ENCODE data around the gene TDRD9. TPM values are rescaled to one million over a fixed set of nuclear protein-coding genes. Genes with fewer than 3 reads are reported as not detected.
"Not testable (repeated sequence)": the region's sequence is repeated elsewhere in the genome, so short reads cannot be mapped to it uniquely, and the experiment has no call there.

The TDRD9 gene
- total and polyA plus RNA-seq, 9 donors: 0.12 to 0.80 (median 0.40) TPM

DNA sequence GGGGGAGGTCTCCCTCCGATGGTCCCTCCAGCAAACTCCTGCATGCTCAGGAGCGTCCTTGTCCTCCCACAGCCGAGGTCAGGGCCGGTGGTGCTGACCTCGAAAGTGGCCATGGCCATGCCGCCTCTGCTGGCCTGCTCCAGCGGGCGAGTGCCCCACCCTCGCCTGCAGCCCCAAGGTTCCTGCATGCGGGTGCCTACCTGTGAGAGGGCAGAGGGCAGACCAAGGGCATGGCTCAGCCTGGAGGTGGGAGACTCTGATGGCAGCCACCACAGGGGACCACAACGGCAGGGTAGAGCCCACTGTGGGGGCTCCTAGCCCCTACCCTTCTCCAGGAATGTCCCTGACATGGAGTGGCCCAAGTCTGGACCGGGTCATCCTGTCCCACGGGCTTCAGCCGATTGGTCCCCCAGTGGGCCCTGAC is 42.7 kb upstream of the TDRD9 start:
- Histone ChIP-seq H3K9me3 (replicated peaks; ENCODE audit: control insufficient read depth, low read depth, low read length) (no peaks in the 10 kb centered on the region), H3K27ac (ENCODE audit: low read length) (no peak overlapping the region), H3K36me3 (ENCODE audit: control insufficient read depth, insufficient read depth, low read length) (no peaks in the 10 kb centered on the region), H3K4me1 (ENCODE audit: control insufficient read depth, insufficient read depth, low read length) (peaks cover 39% of the 10 kb centered on the region), H3K27me3 (ENCODE audit: control insufficient read depth, insufficient read depth, low read length) (peaks cover 2% of the 10 kb centered on the region), H3K4me3 (ENCODE audit: low read length) (no peak overlapping the region)
- WGBS (ENCODE audit: insufficient coverage): 87% methylated on average over 14 of the region's 14 CpGs
- no peak for DNase-seq

- H3K27ac ChIP-seq (ENCODE audit: low read length): no peak overlapping the region
- peaks cover 2% of the 10 kb centered on the region for H3K27me3 ChIP-seq (ENCODE audit: control insufficient read depth, insufficient read depth, low read length)
- H3K9me3 ChIP-seq (replicated peaks; ENCODE audit: control insufficient read depth, low read depth, low read length): no peaks in the 10 kb centered on the region
- H3K4me1 ChIP-seq (ENCODE audit: control insufficient read depth, insufficient read depth, low read length): peaks cover 29% of the 10 kb centered on the region
- 30% methylated on average over 18 of the region's 27 CpGs for WGBS (ENCODE audit: insufficient coverage)
- no peaks in the 10 kb centered on the region for H3K36me3 ChIP-seq (ENCODE audit: control insufficient read depth, insufficient read depth, low read length)
- no peak overlapping the region for H3K4me3 ChIP-seq (ENCODE audit: low read length)
- DNase-seq: no peak
These were observed 41.7 kb upstream of the TDRD9 start for GRCh38 chr14:103886304-103887169.

DNA sequence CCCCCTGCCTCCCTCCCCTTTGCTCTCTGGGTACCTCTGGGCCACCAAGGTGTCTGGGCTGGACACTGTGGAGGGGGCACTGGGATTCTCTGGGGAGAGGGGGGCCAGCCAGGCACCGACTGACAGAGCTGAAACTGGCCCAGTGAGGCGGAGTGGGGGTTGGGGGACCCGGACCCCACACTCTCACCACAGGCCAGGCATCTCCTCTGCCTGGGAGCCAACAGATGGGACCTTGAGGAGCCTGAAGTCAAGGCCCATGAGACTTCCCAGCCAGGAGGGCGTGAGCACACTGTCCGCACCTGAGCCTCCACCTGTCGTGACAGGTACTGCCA is 41.1 kb upstream of the TDRD9 start:
- Histone ChIP-seq H3K27me3 (ENCODE audit: control insufficient read depth, insufficient read depth, low read length) (peaks cover 2% of the 10 kb centered on the region), H3K9me3 (replicated peaks; ENCODE audit: control insufficient read depth, low read depth, low read length) (no peaks in the 10 kb centered on the region), H3K4me3 (ENCODE audit: low read length) (no peak overlapping the region), H3K27ac (ENCODE audit: low read length) (no peak overlapping the region), H3K4me1 (ENCODE audit: control insufficient read depth, insufficient read depth, low read length) (peaks cover 23% of the 10 kb centered on the region), H3K36me3 (ENCODE audit: control insufficient read depth, insufficient read depth, low read length) (no peaks in the 10 kb centered on the region)
- WGBS (ENCODE audit: insufficient coverage): 95% methylated on average over 4 of the region's 6 CpGs
- no peak for DNase-seq

DNA sequence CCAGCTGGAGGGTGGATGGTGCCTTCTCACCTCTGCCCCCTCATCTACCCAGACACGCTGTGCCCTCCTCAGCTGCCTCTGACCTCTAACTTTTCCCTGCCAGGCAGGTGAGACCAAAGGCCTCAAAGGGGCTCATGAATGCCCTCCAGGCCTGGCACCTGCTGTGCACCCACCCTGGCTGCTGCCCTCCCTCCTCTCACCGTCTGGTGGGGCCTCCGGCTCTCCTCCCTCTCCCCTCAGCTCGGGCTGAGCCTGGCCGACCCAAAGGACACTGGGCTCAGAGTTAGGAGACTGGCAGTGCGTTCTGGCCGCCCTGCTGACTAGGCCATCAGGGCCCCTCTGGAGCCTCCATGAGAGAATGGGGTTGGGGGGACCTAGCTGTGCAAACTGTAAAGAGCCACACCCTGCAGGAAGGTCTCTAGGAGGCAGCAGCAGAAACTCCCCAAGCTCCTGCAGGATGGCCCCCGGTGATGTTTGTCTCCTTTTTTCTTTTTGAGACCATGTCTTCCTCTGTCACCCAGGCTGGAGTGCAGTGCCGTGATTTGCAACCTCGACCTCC is 40.6 kb upstream of the TDRD9 start:
- WGBS (ENCODE audit: insufficient coverage): 85% methylated on average over 10 of the region's 10 CpGs
- no peak overlapping the region for H3K27ac ChIP-seq (ENCODE audit: low read length)
- no peak overlapping the region for H3K4me3 ChIP-seq (ENCODE audit: low read length)
- no peaks in the 10 kb centered on the region for H3K9me3 ChIP-seq (replicated peaks; ENCODE audit: control insufficient read depth, low read depth, low read length)
- H3K27me3 ChIP-seq (ENCODE audit: control insufficient read depth, insufficient read depth, low read length): peaks cover 2% of the 10 kb centered on the region
- no peak for DNase-seq
- no peaks in the 10 kb centered on the region for H3K36me3 ChIP-seq (ENCODE audit: control insufficient read depth, insufficient read depth, low read length)
- peaks cover 18% of the 10 kb centered on the region for H3K4me1 ChIP-seq (ENCODE audit: control insufficient read depth, insufficient read depth, low read length)

- peaks cover 13% of the 10 kb centered on the region for H3K4me1 ChIP-seq (ENCODE audit: control insufficient read depth, insufficient read depth, low read length)
- not testable (repeated sequence) for H3K4me3 ChIP-seq (ENCODE audit: low read length); H3K27me3 ChIP-seq (ENCODE audit: control insufficient read depth, insufficient read depth, low read length); H3K36me3 ChIP-seq (ENCODE audit: control insufficient read depth, insufficient read depth, low read length); H3K27ac ChIP-seq (ENCODE audit: low read length); H3K9me3 ChIP-seq (replicated peaks; ENCODE audit: control insufficient read depth, low read depth, low read length); DNase-seq
- WGBS (ENCODE audit: insufficient coverage): 92% methylated on average over 8 of the region's 8 CpGs
These were observed 39.3 kb upstream of the TDRD9 start for GRCh38 chr14:103889002-103889312.

DNA sequence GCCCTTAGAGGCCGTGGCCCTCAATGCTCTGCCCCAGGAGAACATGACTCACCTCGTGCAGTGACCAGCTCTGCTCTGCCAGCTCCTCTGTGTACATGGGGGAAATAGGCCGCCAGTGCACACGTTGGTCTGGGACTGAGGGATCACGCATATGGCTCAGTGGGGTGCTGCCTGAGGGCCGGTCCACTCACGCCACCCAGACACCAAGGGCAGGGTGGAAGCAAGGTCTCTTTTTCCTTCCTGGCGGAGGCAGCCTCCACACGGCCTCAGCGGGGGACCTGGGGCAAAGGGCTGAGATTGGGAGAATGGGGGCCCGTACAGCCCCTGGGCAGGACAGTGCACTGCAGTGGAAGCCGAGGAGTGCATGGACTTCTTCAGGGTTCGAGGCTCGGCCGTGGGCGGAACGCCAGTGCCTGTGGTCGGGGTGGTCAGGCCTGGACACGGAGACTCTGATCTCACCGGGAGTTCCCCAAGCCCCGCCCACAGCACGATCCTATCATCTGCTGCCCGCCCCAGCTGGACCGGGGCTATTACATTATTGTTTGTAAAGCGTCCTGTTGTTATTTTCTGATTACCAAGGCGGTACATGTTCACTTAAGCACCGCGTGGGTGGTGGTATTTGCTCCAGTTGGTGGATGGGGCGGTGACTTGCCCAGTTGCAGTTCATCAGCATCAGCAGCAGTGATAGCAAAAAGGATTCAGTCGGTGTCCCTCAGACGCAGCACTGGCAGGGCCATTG is 38.8 kb upstream of the TDRD9 start:
- Histone ChIP-seq H3K9me3 (replicated peaks; ENCODE audit: control insufficient read depth, low read depth, low read length) (no peaks in the 10 kb centered on the region), H3K36me3 (ENCODE audit: control insufficient read depth, insufficient read depth, low read length) (no peaks in the 10 kb centered on the region), H3K4me3 (ENCODE audit: low read length) (no peak overlapping the region), H3K27ac (ENCODE audit: low read length) (no peak overlapping the region), H3K27me3 (ENCODE audit: control insufficient read depth, insufficient read depth, low read length) (peaks cover 2% of the 10 kb centered on the region), H3K4me1 (ENCODE audit: control insufficient read depth, insufficient read depth, low read length) (peaks cover 13% of the 10 kb centered on the region)
- 67% methylated on average over 25 of the region's 31 CpGs for WGBS (ENCODE audit: insufficient coverage)
- no peak for DNase-seq

DNA sequence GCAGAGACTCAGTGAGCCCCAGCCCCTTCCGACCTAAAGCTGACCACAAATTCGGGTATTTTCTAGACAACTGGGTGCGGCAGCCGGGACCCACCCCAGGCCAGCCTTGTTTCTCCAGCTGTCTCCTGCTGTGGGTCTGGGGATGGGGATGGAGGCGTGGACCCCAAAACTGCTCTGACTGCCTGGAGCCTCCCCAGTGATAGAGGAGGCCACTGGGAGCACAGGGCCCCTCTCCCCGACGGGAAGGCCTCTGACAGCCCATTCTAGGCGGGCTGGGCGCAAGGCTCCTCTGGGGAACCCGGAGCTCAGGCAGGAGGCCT is 38.2 kb upstream of the TDRD9 start:
- H3K36me3 ChIP-seq (ENCODE audit: control insufficient read depth, insufficient read depth, low read length): no peaks in the 10 kb centered on the region
- H3K4me1 ChIP-seq (ENCODE audit: control insufficient read depth, insufficient read depth, low read length): peaks cover 13% of the 10 kb centered on the region
- H3K27me3 ChIP-seq (ENCODE audit: control insufficient read depth, insufficient read depth, low read length): no peaks in the 10 kb centered on the region
- no peak overlapping the region for H3K27ac ChIP-seq (ENCODE audit: low read length)
- WGBS (ENCODE audit: insufficient coverage): 75% methylated on average over 10 of the region's 10 CpGs
- DNase-seq: no peak
- no peak overlapping the region for H3K4me3 ChIP-seq (ENCODE audit: low read length)
- H3K9me3 ChIP-seq (replicated peaks; ENCODE audit: control insufficient read depth, low read depth, low read length): no peaks in the 10 kb centered on the region

DNA sequence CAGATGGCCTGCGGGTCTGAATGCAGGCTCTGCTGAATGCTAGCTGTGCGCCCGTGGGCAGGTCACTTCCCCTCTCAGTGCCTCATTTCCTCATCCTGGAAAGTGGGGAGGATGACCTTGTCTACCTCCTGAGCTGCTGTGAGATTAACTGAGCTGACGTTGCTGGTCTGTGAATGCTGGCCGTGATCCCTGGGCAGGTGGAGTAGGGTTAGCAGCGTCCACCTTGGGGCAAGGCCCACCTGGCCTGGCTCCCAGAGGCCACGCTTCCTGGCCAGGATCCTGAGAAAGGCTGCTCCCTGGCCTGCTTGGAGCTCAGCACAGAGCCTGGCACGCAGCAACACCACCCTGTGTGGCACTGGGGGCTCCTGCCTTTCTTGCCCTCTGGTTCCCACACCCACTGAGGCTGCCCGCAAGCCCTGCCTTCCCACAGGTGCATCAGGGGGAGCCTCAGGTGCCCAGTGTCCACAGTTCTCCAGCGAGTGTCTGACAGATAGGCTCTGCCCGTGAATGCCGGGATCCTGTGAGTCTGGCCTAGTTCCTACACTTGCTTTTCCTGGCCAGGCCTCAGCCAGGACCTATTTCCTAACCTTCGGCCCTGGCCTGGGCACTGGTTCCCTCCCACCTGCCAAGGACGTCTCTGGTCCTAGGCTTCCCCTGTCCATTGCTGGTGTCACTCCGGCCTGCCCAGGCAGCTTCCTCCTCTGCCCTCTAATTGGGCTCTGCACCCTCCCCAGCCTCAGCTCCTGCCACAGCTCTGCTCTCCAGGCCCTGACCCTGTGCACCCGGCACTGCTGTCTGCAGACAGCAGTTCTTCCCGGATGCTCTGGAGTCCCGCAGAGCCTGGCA is 37.2 kb upstream of the TDRD9 start:
- no peak overlapping the region for H3K27ac ChIP-seq (ENCODE audit: low read length)
- 72% methylated on average over 14 of the region's 18 CpGs for WGBS (ENCODE audit: insufficient coverage)
- H3K9me3 ChIP-seq (replicated peaks; ENCODE audit: control insufficient read depth, low read depth, low read length): no peaks in the 10 kb centered on the region
- H3K27me3 ChIP-seq (ENCODE audit: control insufficient read depth, insufficient read depth, low read length): no peaks in the 10 kb centered on the region
- no peak overlapping the region for H3K4me3 ChIP-seq (ENCODE audit: low read length)
- H3K4me1 ChIP-seq (ENCODE audit: control insufficient read depth, insufficient read depth, low read length): peaks cover 12% of the 10 kb centered on the region
- DNase-seq: no peak
- H3K36me3 ChIP-seq (ENCODE audit: control insufficient read depth, insufficient read depth, low read length): no peaks in the 10 kb centered on the region

GRCh38 chr14:103891667-103892215 is 36.5 kb upstream of the TDRD9 start:
- 85% methylated on average over 15 of the region's 15 CpGs for WGBS (ENCODE audit: insufficient coverage)

More at GRCh38 chr14:103891667-103892215, 36.5 kb upstream of the TDRD9 start:
- no peak for DNase-seq
- Histone ChIP-seq H3K4me1 (ENCODE audit: control insufficient read depth, insufficient read depth, low read length) (peaks cover 5% of the 10 kb centered on the region), H3K27ac (ENCODE audit: low read length) (no peak overlapping the region), H3K4me3 (ENCODE audit: low read length) (no peak overlapping the region), H3K27me3 (ENCODE audit: control insufficient read depth, insufficient read depth, low read length) (no peaks in the 10 kb centered on the region), H3K9me3 (replicated peaks; ENCODE audit: control insufficient read depth, low read depth, low read length) (no peaks in the 10 kb centered on the region), H3K36me3 (ENCODE audit: control insufficient read depth, insufficient read depth, low read length) (no peaks in the 10 kb centered on the region)
